ENCODE measurements around the gene ALOXE3. TPM values are rescaled to one million over a fixed set of nuclear protein-coding genes. Genes with fewer than 3 reads are reported as not detected.
"Not testable (repeated sequence)": the region's sequence is repeated elsewhere in the genome, so short reads cannot be mapped to it uniquely, and the experiment has no call there.

The ALOXE3 gene
- total RNA-seq, 1 donor from 2014 or later: not detected

GRCh38 chr17:8080799-8081219 is 37.5 kb downstream of the ALOXE3 start:
- DNase-seq (ENCODE audit: extremely low spot score, unreplicated experiment): no peak
- Mint-ChIP-seq H3K27me3 (ENCODE audit: unreplicated experiment) (peaks cover 56% of the 10 kb centered on the region), H3K27ac (ENCODE audit: unreplicated experiment) (no peak overlapping the region), H3K36me3 (ENCODE audit: unreplicated experiment) (no peaks in the 10 kb centered on the region), H3K4me3 (ENCODE audit: unreplicated experiment) (no peak overlapping the region), H3K4me1 (ENCODE audit: unreplicated experiment) (peaks cover 11% of the 10 kb centered on the region), H3K9me3 (ENCODE audit: unreplicated experiment) (no peaks in the 10 kb centered on the region)
- TF ChIP-seq CTCF (IDR thresholded peaks at IDR 0.05): no peak

GRCh38 chr17:8080208-8080798 is 38.0 kb downstream of the ALOXE3 start:
- no peak for DNase-seq (ENCODE audit: extremely low spot score, unreplicated experiment)
- Mint-ChIP-seq H3K36me3 (ENCODE audit: unreplicated experiment) (no peaks in the 10 kb centered on the region), H3K27ac (ENCODE audit: unreplicated experiment) (no peak overlapping the region), H3K9me3 (ENCODE audit: unreplicated experiment) (no peaks in the 10 kb centered on the region), H3K4me1 (ENCODE audit: unreplicated experiment) (peaks cover 11% of the 10 kb centered on the region), H3K27me3 (ENCODE audit: unreplicated experiment) (peaks cover 57% of the 10 kb centered on the region), H3K4me3 (ENCODE audit: unreplicated experiment) (peak overlapping the region; percentile 73)
- no peak for TF ChIP-seq CTCF (IDR thresholded peaks at IDR 0.05)

GRCh38 chr17:8079291-8080207 is 38.8 kb downstream of the ALOXE3 start:
- peaks cover 60% of the 10 kb centered on the region for H3K27me3 Mint-ChIP-seq (ENCODE audit: unreplicated experiment)
- H3K9me3 Mint-ChIP-seq (ENCODE audit: unreplicated experiment): no peaks in the 10 kb centered on the region
- peak overlapping the region; percentile 73 for H3K4me3 Mint-ChIP-seq (ENCODE audit: unreplicated experiment)
- peaks cover 11% of the 10 kb centered on the region for H3K4me1 Mint-ChIP-seq (ENCODE audit: unreplicated experiment)
- no peaks in the 10 kb centered on the region for H3K36me3 Mint-ChIP-seq (ENCODE audit: unreplicated experiment)
- no peak overlapping the region for H3K27ac Mint-ChIP-seq (ENCODE audit: unreplicated experiment)
- peak; percentile 97 for TF ChIP-seq CTCF (IDR thresholded peaks at IDR 0.05)
- peak; percentile 91 for DNase-seq (ENCODE audit: extremely low spot score, unreplicated experiment)

GRCh38 chr17:8077939-8078338 is 40.4 kb downstream of the ALOXE3 start:
- H3K36me3 Mint-ChIP-seq (ENCODE audit: unreplicated experiment); H3K4me3 Mint-ChIP-seq (ENCODE audit: unreplicated experiment); DNase-seq (ENCODE audit: extremely low spot score, unreplicated experiment); H3K9me3 Mint-ChIP-seq (ENCODE audit: unreplicated experiment); H3K27ac Mint-ChIP-seq (ENCODE audit: unreplicated experiment): not testable (repeated sequence)
- Mint-ChIP-seq H3K27me3 (ENCODE audit: unreplicated experiment) (peaks cover 65% of the 10 kb centered on the region), H3K4me1 (ENCODE audit: unreplicated experiment) (peaks cover 19% of the 10 kb centered on the region)

- no peak for DNase-seq (ENCODE audit: extremely low spot score, unreplicated experiment)
- TF ChIP-seq CTCF (IDR thresholded peaks at IDR 0.05): no peak
- no peak overlapping the region for H3K27ac Mint-ChIP-seq (ENCODE audit: unreplicated experiment)
- no peak overlapping the region for H3K4me3 Mint-ChIP-seq (ENCODE audit: unreplicated experiment)
- no peaks in the 10 kb centered on the region for H3K9me3 Mint-ChIP-seq (ENCODE audit: unreplicated experiment)
- H3K36me3 Mint-ChIP-seq (ENCODE audit: unreplicated experiment): no peaks in the 10 kb centered on the region
- H3K4me1 Mint-ChIP-seq (ENCODE audit: unreplicated experiment): peaks cover 23% of the 10 kb centered on the region
- H3K27me3 Mint-ChIP-seq (ENCODE audit: unreplicated experiment): peaks cover 64% of the 10 kb centered on the region
Observed at GRCh38 chr17:8076502-8077266, 41.6 kb downstream of the ALOXE3 start.
